HCT116 (cell line): ENCODE measurements around the gene PTPN12.
"Not testable (repeated sequence)": the region's sequence is repeated elsewhere in the genome, so short reads cannot be mapped to it uniquely, and the experiment has no call there.

Experiments
- CTCF ChIP-seq, 3 experiments: fragments of 200-600 bp in 1 of 3; sonication (generic) in 1 of 3; IDR thresholded peaks in 2 of 3; conservative IDR thresholded peaks in 1 of 3; 2 replicates each; pipeline ENCODE4 v1.5.1; 2012 to 2017; ENCODE audit warnings: low read depth in 2 of 3, low read length in 2 of 3, antibody characterized with exemption in 1 of 3, borderline replicate concordance in 1 of 3, control low read depth in 1 of 3, mild to moderate bottlenecking in 1 of 3, mixed read lengths in 1 of 3, mixed run types in 1 of 3, moderate library complexity in 1 of 3; ENCODE audit not compliant: insufficient read depth in 1 of 3
- EGR1 ChIP-seq: IDR thresholded peaks from 2 replicates; pipeline ENCODE4 v1.6.1; 2012; ENCODE audit warnings: low read depth
- ELF1 ChIP-seq: IDR thresholded peaks from 2 replicates; pipeline ENCODE4 v1.6.1; 2012; ENCODE audit warnings: low read depth, borderline replicate concordance
- EZH2phosphoT487 ChIP-seq: fragments of 200-600 bp; IDR thresholded peaks from 2 replicates; pipeline ENCODE4 v1.6.1; 2018; ENCODE audit warnings: antibody characterized with exemption, borderline replicate concordance
- FOSL1 ChIP-seq: IDR thresholded peaks from 2 replicates; pipeline ENCODE4 v1.6.1; 2012; ENCODE audit warnings: low read depth
- POLR2AphosphoS5 ChIP-seq: IDR thresholded peaks from 2 replicates; pipeline ENCODE4 v1.6.1; 2011; ENCODE audit warnings: mild to moderate bottlenecking, low read depth, low read length, moderate library complexity
- TCF7L2 ChIP-seq: IDR thresholded peaks from 2 replicates; pipeline ENCODE4 v1.7.0; 2011; ENCODE audit warnings: borderline replicate concordance, inconsistent platforms; ENCODE audit not compliant: insufficient read depth, insufficient read length; ENCODE audit errors: extremely low read depth
- YY1 ChIP-seq: IDR thresholded peaks from 2 replicates; pipeline ENCODE4 v1.6.1; 2011; ENCODE audit warnings: low read length, low read depth, moderate library complexity, mild to moderate bottlenecking; ENCODE audit not compliant: insufficient replicate concordance; ENCODE audit errors: extremely low read depth
- TF ChIP-seq, protein P1 (sequence below): IDR thresholded peaks from 2 replicates; pipeline ENCODE4 v1.6.1; 2012; ENCODE audit warnings: low read depth

- TF ChIP-seq CTCF (IDR thresholded peaks at IDR 0.05 in 2 of 3, conservative IDR thresholded peaks at IDR 0.05 in 1 of 3; ENCODE audit: borderline replicate concordance in 1 of 3, insufficient read depth in 1 of 3, low read depth in 2 of 3, low read length in 2 of 3); YY1; POLR2AphosphoS5; FOSL1; EZH2phosphoT487; TCF7L2; ELF1; EGR1: not testable (repeated sequence)
- TF ChIP-seq, protein P1, sequence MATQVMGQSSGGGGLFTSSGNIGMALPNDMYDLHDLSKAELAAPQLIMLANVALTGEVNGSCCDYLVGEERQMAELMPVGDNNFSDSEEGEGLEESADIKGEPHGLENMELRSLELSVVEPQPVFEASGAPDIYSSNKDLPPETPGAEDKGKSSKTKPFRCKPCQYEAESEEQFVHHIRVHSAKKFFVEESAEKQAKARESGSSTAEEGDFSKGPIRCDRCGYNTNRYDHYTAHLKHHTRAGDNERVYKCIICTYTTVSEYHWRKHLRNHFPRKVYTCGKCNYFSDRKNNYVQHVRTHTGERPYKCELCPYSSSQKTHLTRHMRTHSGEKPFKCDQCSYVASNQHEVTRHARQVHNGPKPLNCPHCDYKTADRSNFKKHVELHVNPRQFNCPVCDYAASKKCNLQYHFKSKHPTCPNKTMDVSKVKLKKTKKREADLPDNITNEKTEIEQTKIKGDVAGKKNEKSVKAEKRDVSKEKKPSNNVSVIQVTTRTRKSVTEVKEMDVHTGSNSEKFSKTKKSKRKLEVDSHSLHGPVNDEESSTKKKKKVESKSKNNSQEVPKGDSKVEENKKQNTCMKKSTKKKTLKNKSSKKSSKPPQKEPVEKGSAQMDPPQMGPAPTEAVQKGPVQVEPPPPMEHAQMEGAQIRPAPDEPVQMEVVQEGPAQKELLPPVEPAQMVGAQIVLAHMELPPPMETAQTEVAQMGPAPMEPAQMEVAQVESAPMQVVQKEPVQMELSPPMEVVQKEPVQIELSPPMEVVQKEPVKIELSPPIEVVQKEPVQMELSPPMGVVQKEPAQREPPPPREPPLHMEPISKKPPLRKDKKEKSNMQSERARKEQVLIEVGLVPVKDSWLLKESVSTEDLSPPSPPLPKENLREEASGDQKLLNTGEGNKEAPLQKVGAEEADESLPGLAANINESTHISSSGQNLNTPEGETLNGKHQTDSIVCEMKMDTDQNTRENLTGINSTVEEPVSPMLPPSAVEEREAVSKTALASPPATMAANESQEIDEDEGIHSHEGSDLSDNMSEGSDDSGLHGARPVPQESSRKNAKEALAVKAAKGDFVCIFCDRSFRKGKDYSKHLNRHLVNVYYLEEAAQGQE, result not testable (repeated sequence)
Measured at GRCh38 chr7:77513002-77513670, 24.0 kb upstream of the PTPN12 start.
